Measurements from ENCODE around the gene MCUR1. TPM values are rescaled to one million over a fixed set of nuclear protein-coding genes. Genes with fewer than 3 reads are reported as not detected.

Gene MCUR1
- total and polyA plus RNA-seq, 2 experiments from 2014 or later, result 13.8 to 51.6 TPM

DNA sequence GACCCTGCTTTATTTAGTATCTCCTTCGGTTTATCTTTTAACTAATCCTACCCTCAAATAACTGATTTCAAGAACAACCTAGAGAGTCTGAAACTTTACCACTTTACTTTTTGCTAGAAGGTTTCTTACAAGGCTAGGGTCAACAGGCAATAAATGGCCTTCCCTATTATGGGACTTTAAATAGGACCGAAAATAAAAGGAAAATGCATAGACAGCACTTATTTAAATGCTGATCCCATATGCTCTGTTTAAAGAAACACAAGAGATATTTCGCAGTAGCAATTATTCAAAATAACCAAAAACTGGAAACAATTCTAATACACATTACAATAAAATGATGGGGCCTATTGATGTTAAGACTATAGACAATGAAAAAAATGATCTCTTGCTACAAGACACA is 13.7 kb downstream of the MCUR1 start:
- H3K27me3 ChIP-seq, result no peaks in the 10 kb centered on the region
- no peaks in the 10 kb centered on the region for H3K9me3 ChIP-seq (ENCODE audit: low read depth)

GRCh38 chr6:13796781-13797180 is 17.6 kb downstream of the MCUR1 start:
- Histone ChIP-seq H3K36me3 (peaks cover 12% of the 10 kb centered on the region), H3K27ac (no peak overlapping the region)

More for the DNA sequence above, 13.7 kb downstream of the MCUR1 start:
- no peak for DNase-seq (ENCODE audit: low read depth in 1 of 2, low spot score in 1 of 2)
- no peak overlapping the region for H3K27ac ChIP-seq
- H3K36me3 ChIP-seq, result peaks cover 25% of the 10 kb centered on the region
- no peak overlapping the region for H3K4me3 ChIP-seq
- H3K4me1 ChIP-seq (ENCODE audit: low read depth), result no peaks in the 10 kb centered on the region
- no peak for TF ChIP-seq CTCF (IDR thresholded peaks at IDR 0.05; ENCODE audit: low read depth, low read length)

DNA sequence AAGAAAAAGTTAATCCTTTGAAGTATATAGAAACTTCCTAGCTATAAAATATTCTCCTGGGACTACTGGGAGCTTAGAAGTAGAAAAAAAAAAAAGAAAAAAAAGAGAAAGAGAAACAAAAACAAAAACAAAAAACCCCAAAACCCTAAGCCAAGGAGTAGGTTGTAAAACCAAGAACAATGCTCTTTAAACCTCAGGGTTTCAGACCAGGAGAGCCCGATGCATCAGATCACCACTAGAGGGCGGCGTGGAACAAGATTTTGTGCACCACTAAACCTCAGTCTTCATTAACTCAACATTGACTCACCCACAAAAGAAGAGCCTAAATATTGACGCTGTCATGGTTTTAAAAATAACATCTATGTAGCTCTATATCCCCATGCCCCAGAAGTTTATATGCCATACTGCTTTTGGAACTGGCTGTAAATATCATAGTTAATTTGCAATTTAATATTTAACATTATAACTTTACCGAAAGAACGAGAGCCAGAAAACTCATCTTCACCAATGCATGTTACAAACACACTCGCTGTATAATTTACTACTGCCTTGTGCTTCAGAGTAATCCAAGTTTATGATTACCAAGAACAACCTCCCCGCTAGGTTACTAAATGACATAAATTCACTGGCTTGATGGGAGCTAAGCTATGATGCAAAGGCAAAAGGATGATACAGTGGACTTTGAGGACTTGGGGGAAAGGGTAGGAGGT is 19.2 kb downstream of the MCUR1 start:
- peak; percentile 95 for TF ChIP-seq CTCF (IDR thresholded peaks at IDR 0.05; ENCODE audit: low read depth, low read length)
- Histone ChIP-seq H3K9me3 (ENCODE audit: low read depth) (no peaks in the 10 kb centered on the region), H3K27me3 (no peaks in the 10 kb centered on the region), H3K4me1 (ENCODE audit: low read depth) (no peaks in the 10 kb centered on the region), H3K27ac (no peak overlapping the region), H3K4me3 (no peak overlapping the region), H3K36me3 (peaks cover 13% of the 10 kb centered on the region)
- DNase-seq (ENCODE audit: low read depth in 1 of 2, low spot score in 1 of 2), result peak; percentile 83 to 85

More at GRCh38 chr6:13796781-13797180, 17.6 kb downstream of the MCUR1 start:
- Histone ChIP-seq H3K27me3 (no peaks in the 10 kb centered on the region), H3K9me3 (ENCODE audit: low read depth) (no peaks in the 10 kb centered on the region), H3K4me1 (ENCODE audit: low read depth) (no peaks in the 10 kb centered on the region), H3K4me3 (no peak overlapping the region)
- TF ChIP-seq CTCF (IDR thresholded peaks at IDR 0.05; ENCODE audit: low read depth, low read length), result no peak
- DNase-seq (ENCODE audit: low read depth in 1 of 2, low spot score in 1 of 2), result no peak

- peak in 1 of 2 donors; percentile 75 for DNase-seq (ENCODE audit: low read depth in 1 of 2, low spot score in 1 of 2)
- no peaks in the 10 kb centered on the region for H3K27me3 ChIP-seq
These were observed 20.2 kb downstream of the MCUR1 start for GRCh38 chr6:13794184-13794583.

DNA sequence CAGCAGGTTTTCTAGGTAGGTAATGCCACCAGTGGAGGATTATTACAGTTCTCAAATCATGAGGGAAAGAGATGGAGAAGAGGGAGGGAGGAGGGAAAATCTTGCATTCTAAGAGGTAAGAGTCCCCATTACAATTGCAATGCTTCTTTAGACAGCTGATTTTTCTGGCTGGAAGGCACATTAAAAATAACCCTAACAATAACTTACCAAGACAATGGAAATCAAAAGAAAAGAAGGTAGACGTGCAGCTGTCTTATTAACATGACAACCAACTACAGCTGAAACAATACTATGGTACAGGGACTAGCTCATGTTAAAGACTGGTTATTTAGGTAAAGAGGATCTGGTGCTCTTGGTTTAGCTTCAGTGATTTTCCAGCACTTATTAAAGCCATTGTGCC is 24.6 kb downstream of the MCUR1 start:
- H3K36me3 ChIP-seq, result peaks cover 6% of the 10 kb centered on the region
- peaks cover 12% of the 10 kb centered on the region for H3K4me1 ChIP-seq (ENCODE audit: low read depth)
- no peak overlapping the region for H3K4me3 ChIP-seq
- TF ChIP-seq CTCF (IDR thresholded peaks at IDR 0.05; ENCODE audit: low read depth, low read length), result no peak
- H3K27me3 ChIP-seq, result no peaks in the 10 kb centered on the region
- no peak for DNase-seq (ENCODE audit: low read depth in 1 of 2, low spot score in 1 of 2)
- H3K27ac ChIP-seq, result no peak overlapping the region
- H3K9me3 ChIP-seq (ENCODE audit: low read depth), result no peaks in the 10 kb centered on the region

More at GRCh38 chr6:13794184-13794583, 20.2 kb downstream of the MCUR1 start:
- Histone ChIP-seq H3K27ac (no peak overlapping the region), H3K4me3 (no peak overlapping the region), H3K4me1 (ENCODE audit: low read depth) (no peaks in the 10 kb centered on the region), H3K36me3 (peaks cover 9% of the 10 kb centered on the region), H3K9me3 (ENCODE audit: low read depth) (no peaks in the 10 kb centered on the region)
- TF ChIP-seq CTCF (IDR thresholded peaks at IDR 0.05; ENCODE audit: low read depth, low read length), result no peak
